ENCODE data around the gene KRTCAP2. TPM values are rescaled to one million over a fixed set of nuclear protein-coding genes. Genes with fewer than 3 reads are reported as not detected.
A peak's percentile ranks its signal among the peaks of the same experiment; 100 is the strongest.
"Not testable (repeated sequence)": the region's sequence is repeated elsewhere in the genome, so short reads cannot be mapped to it uniquely, and the experiment has no call there.

Gene KRTCAP2
- polyA plus RNA-seq, 4 donors, result 144 to 286 (median 201) TPM

DNA sequence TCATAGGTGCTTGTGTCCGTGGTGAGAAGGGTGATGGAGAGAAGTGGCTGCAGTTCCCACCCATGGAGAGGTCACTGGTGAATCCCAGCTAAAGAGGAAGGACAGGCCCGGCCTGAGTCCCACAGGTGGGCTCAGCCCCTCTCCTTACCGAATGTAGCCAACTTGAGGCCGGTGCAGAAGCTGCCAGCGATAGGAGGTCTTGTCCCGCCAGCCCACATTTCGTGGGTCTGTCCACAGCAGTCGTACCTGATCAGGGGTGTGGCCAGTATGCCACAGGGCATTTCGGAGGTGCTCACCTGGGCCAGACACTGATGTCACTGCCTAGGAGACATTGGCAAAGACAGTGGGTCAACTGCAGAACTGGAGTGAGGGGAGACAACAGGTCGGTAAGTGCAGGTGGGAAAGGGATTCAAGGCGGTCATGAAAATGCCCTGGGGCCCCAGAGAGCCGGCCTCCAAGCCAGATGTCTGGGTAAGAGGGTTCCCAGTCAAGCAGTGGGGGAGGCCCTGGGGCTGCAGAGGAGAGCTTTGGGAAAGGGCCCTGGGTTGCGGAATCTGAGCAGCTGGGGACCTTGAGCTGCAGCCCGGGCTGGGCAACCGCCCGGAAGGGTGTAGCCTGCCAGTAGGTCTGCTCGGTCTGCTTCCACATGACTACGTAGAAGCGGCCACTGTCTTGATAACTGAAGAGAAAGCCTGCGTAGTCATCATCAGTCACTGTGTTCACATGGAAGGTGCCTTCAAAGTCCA is 24.0 kb upstream of the KRTCAP2 start:
- DNase-seq (no peak), FAIRE-seq (no peak)
- Histone ChIP-seq H3K36me3 (ENCODE audit: control insufficient read depth in 3 of 3, insufficient read depth in 2 of 3, low read depth in 1 of 3, low read length in 3 of 3) (peaks cover 0 to 45% (median 0%) of the 10 kb centered on the region in 3 donors), H3K9me3 (ENCODE audit: control insufficient read depth in 2 of 2, insufficient read depth in 1 of 2, low read depth in 1 of 2, low read length in 1 of 2) (no peaks in the 10 kb centered on the region), H3K4me3 (ENCODE audit: low read depth in 1 of 3, low read length in 3 of 3) (no peak overlapping the region), H3K27me3 (ENCODE audit: control insufficient read depth in 3 of 3, insufficient read depth in 3 of 3, low read length in 3 of 3) (peaks cover 0 to 21% (median 0%) of the 10 kb centered on the region in 3 donors), H3K27ac (ENCODE audit: low read depth in 1 of 3, low read length in 2 of 3) (no peak overlapping the region), H3K4me1 (ENCODE audit: control insufficient read depth in 3 of 3, insufficient read depth in 2 of 3, low read depth in 1 of 3, low read length in 2 of 3) (peaks cover 0 to 22% (median 0%) of the 10 kb centered on the region in 3 donors)
- WGBS, 3 donors, result 89 to 96% (median 90%) methylated on average over 20 of the region's 20 CpGs

- DNase-seq, result no peak
- 83 to 85% (median 84%) methylated on average over 6 of the region's 6 CpGs for WGBS, 3 donors
- no peak for FAIRE-seq
- no peaks in the 10 kb centered on the region for H3K9me3 ChIP-seq (ENCODE audit: control insufficient read depth in 2 of 2, insufficient read depth in 1 of 2, low read depth in 1 of 2, low read length in 1 of 2)
- H3K36me3 ChIP-seq (ENCODE audit: control insufficient read depth in 3 of 3, insufficient read depth in 2 of 3, low read depth in 1 of 3, low read length in 3 of 3), result peaks cover 0 to 38% (median 0%) of the 10 kb centered on the region in 3 donors
- no peak overlapping the region for H3K4me3 ChIP-seq (ENCODE audit: low read depth in 1 of 3, low read length in 3 of 3)
- peaks cover 0 to 21% (median 0%) of the 10 kb centered on the region in 3 donors for H3K27me3 ChIP-seq (ENCODE audit: control insufficient read depth in 3 of 3, insufficient read depth in 3 of 3, low read length in 3 of 3)
- H3K27ac ChIP-seq (ENCODE audit: low read depth in 1 of 3, low read length in 2 of 3), result no peak overlapping the region
- peaks cover 0 to 22% (median 0%) of the 10 kb centered on the region in 3 donors for H3K4me1 ChIP-seq (ENCODE audit: control insufficient read depth in 3 of 3, insufficient read depth in 2 of 3, low read depth in 1 of 3, low read length in 2 of 3)
These were observed 23.2 kb upstream of the KRTCAP2 start for GRCh38 chr1:155196103-155196892.

- peaks cover 0 to 22% (median 0%) of the 10 kb centered on the region in 3 donors for H3K4me1 ChIP-seq (ENCODE audit: control insufficient read depth in 3 of 3, insufficient read depth in 2 of 3, low read depth in 1 of 3, low read length in 2 of 3)
- H3K36me3 ChIP-seq (ENCODE audit: control insufficient read depth in 3 of 3, insufficient read depth in 2 of 3, low read depth in 1 of 3, low read length in 3 of 3), result peaks cover 0 to 29% (median 0%) of the 10 kb centered on the region in 3 donors
- DNase-seq (no peak), FAIRE-seq (no peak)
- H3K27me3 ChIP-seq (ENCODE audit: control insufficient read depth in 3 of 3, insufficient read depth in 3 of 3, low read length in 3 of 3), result peaks cover 0 to 21% (median 0%) of the 10 kb centered on the region in 3 donors
- H3K4me3 ChIP-seq (ENCODE audit: low read depth in 1 of 3, low read length in 3 of 3), result peak overlapping the region in 2 of 3 donors; percentile 38 to 52
- H3K9me3 ChIP-seq (ENCODE audit: control insufficient read depth in 2 of 2, insufficient read depth in 1 of 2, low read depth in 1 of 2, low read length in 1 of 2), result no peaks in the 10 kb centered on the region
- peak overlapping the region in 1 of 3 donors; percentile 27 for H3K27ac ChIP-seq (ENCODE audit: low read depth in 1 of 3, low read length in 2 of 3)
- WGBS, 3 donors, result 22 to 32% (median 29%) methylated on average over 17 to 27 of the region's 27 CpGs
These were observed 22.3 kb upstream of the KRTCAP2 start for GRCh38 chr1:155195201-155196102.

DNA sequence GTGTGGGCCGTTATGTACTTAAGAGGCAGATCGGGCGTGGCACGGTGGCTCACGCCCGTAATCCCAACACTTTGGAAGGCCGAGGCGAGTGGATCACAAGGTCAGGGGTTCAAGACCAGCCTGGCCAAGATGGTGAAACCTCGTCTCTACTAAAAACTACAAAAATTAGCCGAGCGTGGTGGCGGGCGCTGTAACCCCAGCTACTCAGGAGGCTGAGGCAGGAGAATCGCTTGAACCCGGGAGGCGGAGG is 20.8 kb upstream of the KRTCAP2 start:
- Histone ChIP-seq H3K4me1 (ENCODE audit: control insufficient read depth in 3 of 3, insufficient read depth in 2 of 3, low read depth in 1 of 3, low read length in 2 of 3) (peaks cover 0 to 22% (median 0%) of the 10 kb centered on the region in 3 donors), H3K27ac (ENCODE audit: low read depth in 1 of 3, low read length in 2 of 3) (peak overlapping the region; percentile 32 to 99 (median 75)), H3K4me3 (ENCODE audit: low read depth in 1 of 3, low read length in 3 of 3) (peak overlapping the region in 2 of 3 donors; percentile 41 to 52), H3K27me3 (ENCODE audit: control insufficient read depth in 3 of 3, insufficient read depth in 3 of 3, low read length in 3 of 3) (peaks cover 0 to 21% (median 0%) of the 10 kb centered on the region in 3 donors), H3K36me3 (ENCODE audit: control insufficient read depth in 3 of 3, insufficient read depth in 2 of 3, low read depth in 1 of 3, low read length in 3 of 3) (peaks cover 0 to 24% (median 0%) of the 10 kb centered on the region in 3 donors)
- H3K9me3 ChIP-seq (ENCODE audit: control insufficient read depth in 2 of 2, insufficient read depth in 1 of 2, low read depth in 1 of 2, low read length in 1 of 2); DNase-seq; FAIRE-seq: not testable (repeated sequence)
- WGBS, 3 donors, result 1 to 3% (median 1%) methylated on average over 15 to 16 of the region's 16 CpGs

GRCh38 chr1:155193275-155193990 is 20.3 kb upstream of the KRTCAP2 start:
- DNase-seq (peak; percentile 77 to 92), FAIRE-seq (no peak)
- H3K9me3 ChIP-seq (ENCODE audit: control insufficient read depth in 2 of 2, insufficient read depth in 1 of 2, low read depth in 1 of 2, low read length in 1 of 2), result no peaks in the 10 kb centered on the region
- peaks cover 0 to 22% (median 0%) of the 10 kb centered on the region in 3 donors for H3K4me1 ChIP-seq (ENCODE audit: control insufficient read depth in 3 of 3, insufficient read depth in 2 of 3, low read depth in 1 of 3, low read length in 2 of 3)
- WGBS, 3 donors, result 0 to 1% (median 1%) methylated on average over 38 of the region's 38 CpGs
- H3K36me3 ChIP-seq (ENCODE audit: control insufficient read depth in 3 of 3, insufficient read depth in 2 of 3, low read depth in 1 of 3, low read length in 3 of 3), result peaks cover 0 to 22% (median 0%) of the 10 kb centered on the region in 3 donors
- H3K27me3 ChIP-seq (ENCODE audit: control insufficient read depth in 3 of 3, insufficient read depth in 3 of 3, low read length in 3 of 3), result peaks cover 0 to 21% (median 0%) of the 10 kb centered on the region in 3 donors
- H3K4me3 ChIP-seq (ENCODE audit: low read depth in 1 of 3, low read length in 3 of 3), result peak overlapping the region; percentile 17 to 52 (median 35)
- peak overlapping the region; percentile 32 to 99 (median 75) for H3K27ac ChIP-seq (ENCODE audit: low read depth in 1 of 3, low read length in 2 of 3)

DNA sequence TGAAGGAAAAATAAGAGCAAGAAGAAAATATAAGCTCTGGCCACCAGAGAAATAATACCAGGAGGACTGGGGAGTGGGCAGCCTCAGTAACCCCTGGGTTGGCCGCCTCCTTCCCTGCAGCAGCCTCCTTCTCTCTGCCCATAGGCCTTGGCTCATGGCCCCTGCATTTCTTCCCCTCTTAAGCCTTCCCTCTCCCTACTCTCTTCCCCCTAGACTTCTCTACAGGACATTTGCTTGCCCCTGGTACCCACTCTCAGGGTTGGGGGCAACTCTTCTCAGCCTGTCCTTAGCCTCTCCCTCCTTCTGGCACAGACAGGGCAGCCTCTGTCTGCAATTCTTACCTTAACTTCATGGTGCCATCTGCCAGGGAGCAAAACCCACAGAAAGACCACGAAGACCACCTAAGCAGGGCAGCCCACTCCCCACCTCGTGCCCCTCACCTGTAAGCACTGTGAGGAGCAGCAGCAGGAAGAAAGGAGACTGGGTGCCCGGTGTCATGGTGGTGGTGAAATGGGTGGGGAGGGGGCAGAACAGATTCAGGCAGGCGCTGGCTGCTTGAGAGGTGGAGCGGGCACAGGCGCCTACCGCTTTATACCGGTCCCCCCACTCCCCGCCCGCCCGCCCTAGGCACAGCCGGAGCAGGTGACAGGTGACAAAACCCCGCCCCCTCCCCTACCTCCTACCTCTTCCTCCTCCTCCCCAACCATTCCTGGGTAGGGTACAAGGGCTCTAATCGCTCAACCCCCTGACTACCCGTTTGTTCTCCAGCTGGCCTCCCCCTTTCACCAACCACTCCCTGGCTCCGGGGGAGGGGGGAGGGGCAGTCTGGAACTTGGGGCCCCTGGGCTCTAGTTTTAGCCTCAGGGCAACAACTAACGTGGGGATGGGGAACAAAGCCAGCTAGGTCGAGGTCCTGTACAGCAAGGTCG is 19.5 kb upstream of the KRTCAP2 start:
- Histone ChIP-seq H3K36me3 (ENCODE audit: control insufficient read depth in 3 of 3, insufficient read depth in 2 of 3, low read depth in 1 of 3, low read length in 3 of 3) (peaks cover 0 to 14% (median 0%) of the 10 kb centered on the region in 3 donors), H3K27me3 (ENCODE audit: control insufficient read depth in 3 of 3, insufficient read depth in 3 of 3, low read length in 3 of 3) (peaks cover 0 to 21% (median 0%) of the 10 kb centered on the region in 3 donors), H3K9me3 (ENCODE audit: control insufficient read depth in 2 of 2, insufficient read depth in 1 of 2, low read depth in 1 of 2, low read length in 1 of 2) (no peaks in the 10 kb centered on the region), H3K4me3 (ENCODE audit: low read depth in 1 of 3, low read length in 3 of 3) (peak overlapping the region in 2 of 3 donors; percentile 35 to 52), H3K27ac (ENCODE audit: low read depth in 1 of 3, low read length in 2 of 3) (peak overlapping the region in 2 of 3 donors; percentile 75 to 99), H3K4me1 (ENCODE audit: control insufficient read depth in 3 of 3, insufficient read depth in 2 of 3, low read depth in 1 of 3, low read length in 2 of 3) (peaks cover 0 to 22% (median 0%) of the 10 kb centered on the region in 3 donors)
- 13 to 34% (median 13%) methylated on average over 10 to 20 of the region's 20 CpGs for WGBS, 3 donors
- DNase-seq (peak; percentile 49 to 74), FAIRE-seq (no peak)

DNA sequence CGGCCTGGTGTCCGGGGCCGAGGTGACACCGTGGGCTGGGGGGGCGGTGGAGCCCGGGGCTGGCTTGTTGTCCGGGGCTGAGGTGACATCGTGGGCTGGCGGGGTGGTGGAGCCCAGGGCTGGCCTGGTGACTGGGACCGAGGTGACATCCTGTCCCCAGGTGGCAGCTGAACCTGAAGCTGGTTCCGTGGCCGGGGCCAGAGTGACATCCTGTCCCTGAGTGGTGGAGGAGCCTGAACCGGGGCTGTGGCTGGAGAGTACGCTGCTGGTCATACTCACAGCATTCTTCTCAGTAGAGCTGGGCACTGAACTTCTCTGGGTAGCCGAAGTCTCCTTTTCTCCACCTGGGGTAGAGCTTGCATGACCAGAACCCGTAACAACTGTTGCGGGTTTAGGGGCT is 18.8 kb upstream of the KRTCAP2 start:
- H3K9me3 ChIP-seq (ENCODE audit: control insufficient read depth in 2 of 2, insufficient read depth in 1 of 2, low read depth in 1 of 2, low read length in 1 of 2), result no peaks in the 10 kb centered on the region
- 72 to 91% (median 85%) methylated on average over 14 to 17 of the region's 17 CpGs for WGBS, 3 donors
- peak overlapping the region in 1 of 3 donors; percentile 85 for H3K27ac ChIP-seq (ENCODE audit: low read depth in 1 of 3, low read length in 2 of 3)
- no peak for FAIRE-seq
- peaks cover 0 to 21% (median 0%) of the 10 kb centered on the region in 3 donors for H3K27me3 ChIP-seq (ENCODE audit: control insufficient read depth in 3 of 3, insufficient read depth in 3 of 3, low read length in 3 of 3)
- H3K4me3 ChIP-seq (ENCODE audit: low read depth in 1 of 3, low read length in 3 of 3), result peak overlapping the region in 1 of 3 donors; percentile 10
- peaks cover 0 to 7% (median 0%) of the 10 kb centered on the region in 3 donors for H3K36me3 ChIP-seq (ENCODE audit: control insufficient read depth in 3 of 3, insufficient read depth in 2 of 3, low read depth in 1 of 3, low read length in 3 of 3)
- peaks cover 0 to 24% (median 0%) of the 10 kb centered on the region in 3 donors for H3K4me1 ChIP-seq (ENCODE audit: control insufficient read depth in 3 of 3, insufficient read depth in 2 of 3, low read depth in 1 of 3, low read length in 2 of 3)
- DNase-seq, result no peak

Measured in small intestine (tissue), 7 donors.